A673 (cell line): Measurements from ENCODE around the gene PHF12. TPM values are rescaled to one million over a fixed set of nuclear protein-coding genes. Genes with fewer than 3 reads are reported as not detected.

Experiments
- BruUV-seq: library from RNA; stranded (reverse); fragments of 400-500 nt; replicated peaks from 2 replicates; lab custom pipeline; 2021; lab: Mats Ljungman, UMichigan
- CTCF ChIA-PET: fragments of 300-600 bp; sonication (Branson Sonifier 250); formaldehyde crosslinking; loops from one replicate; lab custom pipeline; 2022; ENCODE audit warnings: antibody characterized with exemption; lab: Charles Lee
- POLR2A ChIA-PET: fragments of 300-600 bp; sonication (Branson Sonifier 250); formaldehyde crosslinking; loops from one replicate; lab custom pipeline; 2022; ENCODE audit warnings: antibody characterized with exemption; ENCODE audit not compliant: low non-redundant PET; lab: Charles Lee
- DNase-seq: peaks from one replicate; pipeline ENCODE4 v3.0.0-alpha.2; 2015; ENCODE audit warnings: low spot score
- H3K27ac ChIP-seq: fragments of 200-600 bp; sonication (generic); 2 replicates; pipeline ENCODE4 v1.5.1; 2016; ENCODE audit warnings: mixed run types, low read depth, mild to moderate bottlenecking, mixed read lengths, antibody characterized with exemption, low read length; ENCODE audit not compliant: poor library complexity, severe bottlenecking
- H3K27me3 ChIP-seq: fragments of 200-600 bp; sonication (generic); replicated peaks from 2 replicates; pipeline ENCODE4 v1.6.1; 2017; ENCODE audit warnings: mixed run types, low read depth, mild to moderate bottlenecking, mixed read lengths, antibody characterized with exemption, low read length; ENCODE audit not compliant: insufficient read depth, poor library complexity
- H3K36me3 ChIP-seq: fragments of 200-600 bp; sonication (generic); 2 replicates; pipeline ENCODE4 v1.6.1; 2016; ENCODE audit warnings: mixed run types, mild to moderate bottlenecking, mixed read lengths, antibody characterized with exemption, low read length; ENCODE audit not compliant: insufficient read depth, poor library complexity, severe bottlenecking
- H3K4me1 ChIP-seq: fragments of 200-600 bp; sonication (generic); 2 replicates; pipeline ENCODE4 v1.6.1; 2017; ENCODE audit warnings: mixed run types, mild to moderate bottlenecking, mixed read lengths, antibody characterized with exemption, low read length; ENCODE audit not compliant: insufficient read depth, poor library complexity, severe bottlenecking
- H3K4me3 ChIP-seq: fragments of 200-600 bp; sonication (generic); 2 replicates; pipeline ENCODE4 v1.5.1; 2016; ENCODE audit warnings: low read depth, mixed run types, mild to moderate bottlenecking, mixed read lengths, low read length; ENCODE audit not compliant: poor library complexity, severe bottlenecking
- H3K9me3 ChIP-seq: fragments of 200-600 bp; sonication (generic); 2 replicates; pipeline ENCODE4 v1.6.1; 2016; ENCODE audit warnings: mixed run types, low read depth, mild to moderate bottlenecking, mixed read lengths, antibody characterized with exemption, low read length; ENCODE audit not compliant: poor library complexity, severe bottlenecking
- EZH2 ChIP-seq: fragments of 200-600 bp; sonication (generic); IDR thresholded peaks from 2 replicates; pipeline ENCODE4 v1.6.1; 2017; ENCODE audit warnings: borderline replicate concordance, low read depth, mild to moderate bottlenecking, mixed read lengths, antibody characterized with exemption, low read length; ENCODE audit not compliant: poor library complexity, severe bottlenecking
- intact Hi-C: fragments of 100-400 bp; cut with micrococcal nuclease; formaldehyde crosslinking; loops from one replicate; pipeline ENCODE4 v1.10.0; 2022; ENCODE audit not compliant: unreplicated experiment
- total RNA-seq: library from RNA; stranded (reverse); gene quantifications from 2 replicates; pipeline ENCODE4 v1.2.3, GENCODE V29; 2021
- TF ChIP-seq, protein P1 (sequence below): fragments of 300-800, 200-600 bp; sonication (generic); conservative IDR thresholded peaks from 2 replicates; pipeline ENCODE4 v1.5.1; 2017; ENCODE audit warnings: low read depth, mild to moderate bottlenecking, antibody characterized with exemption, low read length, moderate library complexity, mixed read lengths

PHF12 gene
- total RNA-seq, 1 experiment from 2014 or later = 63.3 TPM

DNA sequence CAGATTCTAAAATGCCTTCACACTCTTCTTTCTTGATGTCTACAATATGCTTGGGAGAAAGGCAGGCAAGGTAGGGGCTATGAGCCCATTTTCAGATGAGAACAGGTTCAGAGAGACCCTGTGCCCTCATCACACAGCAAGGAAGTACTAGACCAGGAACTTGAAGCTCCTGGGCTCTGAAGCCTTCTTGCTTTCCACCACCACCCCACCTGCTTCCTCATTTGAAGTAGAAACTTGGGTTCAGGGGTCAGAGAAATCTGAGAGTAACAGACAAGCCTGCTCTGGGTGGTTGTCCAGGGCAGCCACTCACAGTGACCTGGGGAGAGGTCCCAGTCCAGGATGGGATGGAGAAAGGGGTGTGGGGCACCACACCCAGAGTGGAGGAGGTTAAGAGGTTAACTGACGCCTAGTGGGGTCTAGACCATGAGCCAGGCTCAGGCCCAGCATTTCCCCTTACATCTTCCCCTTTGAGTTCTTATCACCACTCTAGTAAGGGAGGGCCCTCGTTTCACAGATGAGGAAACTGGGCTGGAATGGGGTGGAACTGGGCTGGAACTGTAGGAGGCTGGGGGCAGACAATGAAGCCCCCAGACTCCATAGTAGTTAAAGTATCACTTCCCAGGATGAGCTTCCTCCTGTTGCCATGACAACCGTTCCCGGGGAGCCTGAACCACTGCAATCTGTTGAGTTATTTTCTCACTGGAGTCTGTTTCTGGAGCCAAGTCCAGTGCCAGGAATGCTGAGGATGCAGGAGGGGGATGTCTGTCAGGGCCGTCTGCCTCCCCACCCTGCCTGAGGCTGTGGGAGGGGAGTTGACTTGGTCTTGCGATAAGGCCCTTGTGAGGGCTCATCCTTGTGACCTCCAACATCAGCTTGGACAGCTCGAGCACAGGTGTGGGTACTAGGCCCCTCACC lies 16.2 kb upstream of the PHF12 start:
- POLR2A ChIA-PET = no interaction called here
- intact Hi-C loops = loop anchor here (10.0 kb wide), 1 partner anchor 257 kb away; no protein-coding TSS in a partner anchor

DNA sequence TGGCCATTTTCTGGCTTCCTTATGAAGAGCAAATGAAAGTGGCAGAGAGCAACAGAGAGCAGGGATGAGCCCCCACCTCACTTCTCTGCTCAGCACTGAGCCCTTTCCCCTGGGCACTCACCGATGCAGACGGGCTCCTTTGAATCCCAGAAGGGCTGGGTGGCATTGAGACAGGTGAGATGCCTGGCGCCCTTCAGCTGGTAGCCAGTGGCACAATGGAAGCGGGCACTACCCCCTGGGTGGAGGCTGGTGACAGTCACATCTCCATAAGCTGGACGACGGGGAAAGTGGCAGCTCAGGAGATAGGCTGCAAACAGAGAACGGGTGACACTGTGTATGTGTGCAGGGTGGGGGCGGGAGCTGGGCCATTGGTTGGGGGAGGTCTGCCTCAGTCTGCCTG lies 12.5 kb upstream of the PHF12 start:
- DNase-seq = no peak
- Histone ChIP-seq H3K4me1 (peaks cover 15% of the 10 kb centered on the region), H3K27ac (no peak overlapping the region), H3K4me3 (no peak overlapping the region), H3K36me3 (no peaks in the 10 kb centered on the region), H3K27me3 (no peaks in the 10 kb centered on the region), H3K9me3 (no peaks in the 10 kb centered on the region)
- ChIA-PET CTCF (interaction anchor here (0.6 to 3.4 kb wide), 4 partner anchors 10 to 150 kb away, joined by 4 to 309 read pairs (median 9); no protein-coding TSS in a partner anchor), POLR2A (no interaction called here)
- BruUV-seq = no TSS peak
- intact Hi-C loops = loop anchor here (10.0 kb wide), 1 partner anchor 261 kb away; no protein-coding TSS in a partner anchor
- TF ChIP-seq EZH2 = no peak
- TF ChIP-seq, protein P1, sequence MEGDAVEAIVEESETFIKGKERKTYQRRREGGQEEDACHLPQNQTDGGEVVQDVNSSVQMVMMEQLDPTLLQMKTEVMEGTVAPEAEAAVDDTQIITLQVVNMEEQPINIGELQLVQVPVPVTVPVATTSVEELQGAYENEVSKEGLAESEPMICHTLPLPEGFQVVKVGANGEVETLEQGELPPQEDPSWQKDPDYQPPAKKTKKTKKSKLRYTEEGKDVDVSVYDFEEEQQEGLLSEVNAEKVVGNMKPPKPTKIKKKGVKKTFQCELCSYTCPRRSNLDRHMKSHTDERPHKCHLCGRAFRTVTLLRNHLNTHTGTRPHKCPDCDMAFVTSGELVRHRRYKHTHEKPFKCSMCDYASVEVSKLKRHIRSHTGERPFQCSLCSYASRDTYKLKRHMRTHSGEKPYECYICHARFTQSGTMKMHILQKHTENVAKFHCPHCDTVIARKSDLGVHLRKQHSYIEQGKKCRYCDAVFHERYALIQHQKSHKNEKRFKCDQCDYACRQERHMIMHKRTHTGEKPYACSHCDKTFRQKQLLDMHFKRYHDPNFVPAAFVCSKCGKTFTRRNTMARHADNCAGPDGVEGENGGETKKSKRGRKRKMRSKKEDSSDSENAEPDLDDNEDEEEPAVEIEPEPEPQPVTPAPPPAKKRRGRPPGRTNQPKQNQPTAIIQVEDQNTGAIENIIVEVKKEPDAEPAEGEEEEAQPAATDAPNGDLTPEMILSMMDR = no peak

More for the DNA sequence above, 16.2 kb upstream of the PHF12 start:
- Histone ChIP-seq H3K9me3 (no peaks in the 10 kb centered on the region), H3K27ac (no peak overlapping the region), H3K27me3 (no peaks in the 10 kb centered on the region), H3K4me1 (peaks cover 36% of the 10 kb centered on the region), H3K36me3 (no peaks in the 10 kb centered on the region), H3K4me3 (no peak overlapping the region)
- TF ChIP-seq, protein P1 = no peak
- TF ChIP-seq EZH2 = no peak
- BruUV-seq = no TSS peak
- no peak for DNase-seq
- CTCF ChIA-PET = interaction anchor here (1.0 to 3.3 kb wide), 5 partner anchors 131 to 240 kb away, joined by 3 to 25 read pairs (median 4); no protein-coding TSS in a partner anchor

DNA sequence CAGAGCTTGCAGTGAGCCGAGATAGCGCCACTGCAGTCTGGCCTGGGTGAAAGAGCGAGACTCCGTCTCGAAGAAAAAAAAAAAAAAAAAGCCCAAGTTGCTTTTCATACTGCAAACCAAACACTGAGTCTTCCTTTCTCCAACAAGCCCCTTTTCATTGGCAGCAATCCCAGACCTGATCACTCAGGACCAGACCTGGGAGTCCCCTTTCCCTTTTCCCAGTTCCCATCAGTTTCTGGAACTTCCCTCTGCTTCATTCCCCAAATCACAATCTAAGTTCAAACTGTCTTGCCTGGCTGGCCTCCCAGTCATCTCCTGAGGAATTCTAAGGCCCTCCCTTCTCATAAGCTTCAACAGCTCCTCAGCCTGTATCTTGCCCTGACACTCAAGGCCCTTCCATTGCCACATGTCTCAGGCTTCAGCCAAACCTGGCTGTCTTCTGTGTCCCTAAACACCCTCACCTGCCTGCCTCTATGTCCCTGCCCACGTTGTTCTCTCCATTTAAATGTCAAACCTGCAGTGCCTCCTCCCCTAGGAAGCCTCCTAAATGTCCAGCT lies 11.8 kb upstream of the PHF12 start:
- peaks cover 8% of the 10 kb centered on the region for H3K4me1 ChIP-seq
- no peak overlapping the region for H3K27ac ChIP-seq
- no TSS peak for BruUV-seq
- DNase-seq = no peak
- intact Hi-C loops = loop anchor here (10.0 kb wide), 1 partner anchor 262 kb away; no protein-coding TSS in a partner anchor
- H3K4me3 ChIP-seq = no peak overlapping the region
- TF ChIP-seq, protein P1 = no peak
- TF ChIP-seq EZH2 = no peak
- H3K27me3 ChIP-seq = no peaks in the 10 kb centered on the region
- H3K9me3 ChIP-seq = no peaks in the 10 kb centered on the region
- ChIA-PET CTCF (interaction anchor here (0.6 to 3.4 kb wide), 3 partner anchors 17 to 214 kb away, joined by 3 to 309 read pairs (median 4); no protein-coding TSS in a partner anchor), POLR2A (no interaction called here)
- no peaks in the 10 kb centered on the region for H3K36me3 ChIP-seq
